HG03442 (cell line): Measurements from ENCODE around the gene RASSF1.

ENCODE experiments used
- ATAC-seq: cut with Tn5 transposase; IDR thresholded peaks from one replicate; pipeline ENCODE4 v1.9.1; 2021; ENCODE audit warnings: mild to moderate bottlenecking, moderate library complexity; ENCODE audit not compliant: unreplicated experiment

Gene RASSF1, protein sequence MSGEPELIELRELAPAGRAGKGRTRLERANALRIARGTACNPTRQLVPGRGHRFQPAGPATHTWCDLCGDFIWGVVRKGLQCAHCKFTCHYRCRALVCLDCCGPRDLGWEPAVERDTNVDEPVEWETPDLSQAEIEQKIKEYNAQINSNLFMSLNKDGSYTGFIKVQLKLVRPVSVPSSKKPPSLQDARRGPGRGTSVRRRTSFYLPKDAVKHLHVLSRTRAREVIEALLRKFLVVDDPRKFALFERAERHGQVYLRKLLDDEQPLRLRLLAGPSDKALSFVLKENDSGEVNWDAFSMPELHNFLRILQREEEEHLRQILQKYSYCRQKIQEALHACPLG

DNA sequence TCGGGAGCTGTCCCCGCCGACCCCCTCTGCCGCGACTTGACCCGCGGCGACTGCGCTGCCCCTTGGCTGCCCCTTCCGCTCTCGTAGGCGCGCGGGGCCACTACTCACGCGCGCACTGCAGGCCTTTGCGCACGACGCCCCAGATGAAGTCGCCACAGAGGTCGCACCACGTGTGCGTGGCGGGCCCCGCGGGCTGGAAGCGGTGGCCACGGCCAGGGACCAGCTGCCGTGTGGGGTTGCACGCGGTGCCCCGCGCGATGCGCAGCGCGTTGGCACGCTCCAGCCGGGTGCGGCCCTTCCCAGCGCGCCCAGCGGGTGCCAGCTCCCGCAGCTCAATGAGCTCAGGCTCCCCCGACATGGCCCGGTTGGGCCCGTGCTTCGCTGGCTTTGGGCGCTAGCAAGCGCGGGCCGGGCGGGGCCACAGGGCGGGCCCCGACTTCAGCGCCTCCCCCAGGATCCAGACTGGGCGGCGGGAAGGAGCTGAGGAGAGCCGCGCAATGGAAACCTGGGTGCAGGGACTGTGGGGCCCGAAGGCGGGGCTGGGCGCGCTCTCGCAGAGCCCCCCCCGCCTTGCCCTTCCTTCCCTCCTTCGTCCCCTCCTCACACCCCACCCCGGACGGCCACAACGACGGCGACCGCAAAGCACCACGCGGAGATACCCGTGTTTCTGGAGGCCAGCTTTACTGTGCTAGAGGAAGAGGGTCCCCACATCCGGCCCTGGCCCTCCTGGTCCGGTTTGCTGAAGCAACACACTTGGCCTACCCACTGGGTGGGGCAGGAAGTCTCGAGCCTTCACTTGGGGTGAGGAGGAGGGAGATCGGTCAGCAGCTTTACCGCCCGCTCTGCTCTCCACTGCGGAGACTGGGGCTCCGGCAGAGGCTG lies at the start of gene RASSF1:
Gene RASSF1 (minus strand): TSS at position 389 of the 882 bp plus-strand sequence. CDS start 31 bp downstream, at position 358.
- no peak for ATAC-seq

DNA sequence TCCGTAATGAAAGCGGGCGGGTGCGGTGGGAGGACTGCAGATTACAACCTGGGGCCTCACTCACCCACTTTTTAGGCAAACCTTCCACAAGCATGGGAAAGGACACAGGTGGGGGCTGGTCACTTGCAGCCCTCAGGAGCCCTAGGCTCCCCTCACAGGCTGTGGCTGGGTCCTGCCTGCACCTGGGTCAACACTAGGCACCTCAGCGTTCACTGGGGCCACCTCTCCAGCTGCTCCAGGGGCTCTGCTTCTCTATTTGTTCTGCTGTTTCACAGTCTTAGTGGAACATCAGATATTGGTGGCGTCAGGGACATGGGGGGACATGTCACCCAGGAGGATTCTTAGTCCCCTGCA lies 48.8 kb upstream of the RASSF1 start:
- no peak for ATAC-seq

DNA sequence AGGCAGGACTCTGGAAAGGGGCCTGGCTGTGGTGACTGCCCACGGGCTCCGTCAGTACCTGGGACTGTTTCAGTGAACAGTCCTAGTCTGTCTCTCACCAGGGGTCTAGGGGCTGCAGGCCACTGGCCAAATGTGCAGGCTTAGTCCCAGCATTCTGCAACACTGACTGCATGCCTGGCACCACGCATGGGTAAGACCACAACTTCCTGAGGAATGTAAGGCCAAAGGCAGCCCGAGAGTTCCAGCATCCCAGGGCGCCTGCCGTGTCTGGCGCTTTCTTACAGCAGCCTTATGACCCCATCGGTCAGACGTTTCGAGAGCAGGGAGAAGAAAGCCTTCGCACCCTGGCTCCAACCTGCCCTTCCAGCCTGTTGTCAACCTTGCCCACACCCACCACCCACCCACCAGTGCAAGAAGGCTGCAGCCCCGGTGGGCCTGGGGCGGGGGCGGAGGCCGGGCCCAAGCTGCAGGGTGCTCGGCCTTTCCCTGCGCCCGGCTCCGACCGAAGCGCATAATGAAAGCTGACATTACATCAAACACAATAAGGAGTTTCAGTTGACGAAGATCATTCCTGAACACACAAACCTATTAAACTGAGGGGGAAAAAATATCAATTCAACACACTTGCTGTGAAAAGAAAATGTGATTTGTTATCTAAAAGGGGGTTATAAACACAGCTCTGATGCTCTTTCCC lies 48.2 kb upstream of the RASSF1 start:
- ATAC-seq: no peak

DNA sequence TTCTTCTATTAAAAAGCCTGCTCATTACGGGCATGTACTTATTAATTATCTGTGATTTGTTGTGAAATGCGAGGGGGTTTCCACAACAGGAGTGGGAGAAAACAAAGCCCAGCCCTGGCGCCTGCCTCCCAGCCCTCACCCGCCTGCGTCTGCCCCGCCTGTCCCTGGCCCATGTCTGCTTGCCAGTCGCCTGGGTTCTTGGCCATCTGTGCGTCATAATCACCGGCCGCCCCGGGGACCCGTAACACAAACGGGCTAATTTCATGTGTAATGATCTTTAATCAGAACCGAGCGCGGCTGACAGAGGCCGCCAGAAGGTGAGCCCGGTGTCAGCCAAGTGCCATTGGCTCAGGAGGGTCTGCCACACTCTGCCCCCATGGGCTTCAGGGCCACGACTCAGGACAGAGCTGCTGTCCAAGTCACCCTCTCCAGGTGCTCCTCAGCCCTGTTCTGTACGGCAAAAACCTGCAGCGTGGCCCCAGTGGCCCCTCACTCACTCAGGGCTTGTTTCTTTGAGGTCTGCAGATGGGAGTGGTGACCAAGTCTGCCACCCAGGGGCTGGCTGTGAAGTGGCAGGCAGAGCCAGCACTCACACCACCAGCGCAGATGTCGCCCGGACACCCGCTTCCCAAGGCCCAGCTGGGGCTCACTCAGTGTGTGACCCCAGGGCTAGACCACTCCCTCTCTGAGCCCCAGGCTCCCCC lies 47.5 kb upstream of the RASSF1 start:
- no peak for ATAC-seq

DNA sequence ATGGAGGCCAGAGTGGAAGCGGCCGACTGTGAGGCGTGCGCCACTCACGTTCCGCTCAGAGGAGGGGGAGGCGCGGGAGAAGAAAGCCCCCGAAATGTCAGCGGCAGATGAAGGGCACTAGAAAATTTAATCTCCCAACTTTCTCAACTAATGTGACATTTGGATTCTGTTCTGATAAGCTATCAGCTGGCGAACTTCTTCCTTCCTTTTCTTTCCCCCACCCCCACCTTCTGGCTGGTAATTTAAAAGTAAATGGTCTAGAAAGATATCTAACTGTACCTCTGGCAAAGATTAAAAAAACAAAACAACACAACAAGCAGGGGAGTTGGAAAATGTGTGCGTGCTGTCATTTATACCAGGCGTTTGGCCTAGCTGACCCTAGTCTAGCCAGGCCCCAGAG lies 45.1 kb upstream of the RASSF1 start:
- no peak for ATAC-seq

DNA sequence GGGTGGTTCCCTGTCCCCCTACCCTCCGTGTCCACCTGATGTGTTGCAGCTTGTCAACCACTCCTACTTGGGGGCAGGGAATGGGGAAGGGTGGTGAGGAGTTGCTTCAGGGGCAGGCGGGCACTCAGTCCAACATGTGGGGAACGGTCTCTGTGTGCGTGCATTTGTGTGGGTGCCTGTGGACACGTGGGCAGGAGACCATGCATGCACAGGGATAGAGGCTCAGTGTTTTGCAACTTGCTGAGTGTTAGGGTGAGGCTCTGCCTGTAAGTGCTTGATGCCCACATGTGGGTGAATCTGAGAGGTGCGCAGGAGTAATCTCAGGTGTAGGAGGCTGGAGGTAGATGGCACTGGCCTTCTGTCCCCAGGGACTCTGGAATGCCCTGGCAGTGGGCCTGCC lies 43.1 kb upstream of the RASSF1 start:
- ATAC-seq: no peak

DNA sequence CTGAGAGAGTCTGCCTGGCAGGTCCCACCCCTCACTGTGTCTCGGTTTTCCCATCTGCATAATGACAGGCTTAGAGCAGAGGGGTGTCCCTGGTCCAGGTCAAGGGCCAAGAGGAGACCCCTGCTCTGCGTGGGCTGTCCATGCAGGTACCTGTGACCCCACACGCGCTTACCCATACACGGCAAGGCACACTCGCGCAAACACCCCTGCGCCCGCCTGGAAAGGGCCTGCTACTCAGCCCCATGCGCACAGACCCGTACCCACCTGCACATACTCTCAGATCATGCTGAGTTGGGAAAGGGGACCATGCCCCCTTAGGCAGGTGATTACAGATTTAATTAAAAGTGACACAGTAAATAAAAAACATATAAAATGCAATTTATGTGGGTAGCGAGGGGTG lies 42.1 kb upstream of the RASSF1 start:
- ATAC-seq: no peak

DNA sequence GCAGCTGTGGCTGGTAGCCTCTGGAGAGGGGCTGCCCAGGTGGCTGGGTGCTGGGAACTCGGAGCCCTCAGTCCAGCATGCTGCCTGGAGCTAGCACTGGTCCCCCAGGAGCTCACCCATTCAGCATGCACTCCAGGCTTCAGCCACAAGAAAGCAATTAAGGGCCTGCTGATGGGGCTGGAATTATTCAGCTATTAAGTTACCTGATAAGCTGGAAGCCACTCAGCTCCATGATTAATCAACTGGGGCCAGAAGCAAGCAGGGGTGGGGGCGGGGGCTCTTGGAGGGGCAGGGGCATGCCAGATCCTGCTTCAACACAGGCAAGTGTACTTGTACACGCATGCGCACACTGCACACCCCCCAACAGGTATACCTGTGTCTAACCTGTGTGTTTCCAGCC lies 40.7 kb upstream of the RASSF1 start:
- no peak for ATAC-seq

DNA sequence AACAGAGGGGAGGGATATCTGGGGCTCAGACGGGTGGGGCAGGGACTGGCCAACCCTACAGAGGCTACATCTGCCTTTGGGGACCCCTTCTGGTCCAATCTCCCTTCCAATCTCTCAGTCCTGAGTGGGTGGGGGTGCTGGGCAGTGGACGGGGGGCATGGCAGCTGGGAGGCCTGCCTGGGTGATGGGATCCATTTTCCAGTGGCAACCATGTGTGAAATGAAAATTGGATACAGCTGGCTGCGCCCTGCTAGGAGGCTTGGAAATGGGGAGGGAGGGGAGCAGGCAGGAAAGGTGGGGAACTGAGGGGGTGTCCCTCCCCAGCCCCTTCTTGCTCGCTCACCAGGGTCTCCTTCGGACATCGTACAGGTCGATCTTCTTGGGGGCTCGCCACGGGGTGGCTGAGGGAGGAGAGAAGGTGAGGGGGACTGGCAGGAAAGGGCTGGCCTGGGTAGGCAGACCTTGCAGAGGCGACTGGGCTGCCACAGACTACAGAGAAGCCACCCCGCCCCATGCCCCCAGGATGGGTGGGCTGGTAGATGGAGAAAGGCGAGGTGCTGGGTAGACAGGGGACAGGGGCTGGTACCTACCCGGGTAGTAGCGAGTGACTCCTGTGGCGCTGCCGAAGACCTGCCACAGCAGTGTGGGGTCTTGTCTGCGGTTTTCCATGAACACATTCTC lies 39.9 kb upstream of the RASSF1 start:
- no peak for ATAC-seq

DNA sequence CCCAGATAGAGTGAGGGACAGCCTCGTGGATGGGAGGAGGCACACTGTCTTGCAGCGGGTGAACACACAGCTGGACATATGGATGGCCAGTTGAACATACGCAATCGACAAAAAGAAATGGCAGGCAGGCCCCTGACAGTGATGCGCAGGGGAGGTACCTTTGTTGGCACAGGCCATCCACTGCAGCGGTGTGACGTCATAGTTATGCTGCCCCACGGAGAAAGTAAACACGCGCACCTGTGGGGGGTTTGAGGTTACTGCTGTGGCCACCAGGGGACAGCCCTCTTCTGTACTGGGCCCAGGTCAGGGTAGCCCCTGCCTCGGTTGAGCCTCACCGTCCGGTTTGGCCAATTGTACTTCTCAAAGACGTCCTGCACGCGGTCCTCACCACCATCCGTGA lies 38.1 kb upstream of the RASSF1 start:
- no peak for ATAC-seq

DNA sequence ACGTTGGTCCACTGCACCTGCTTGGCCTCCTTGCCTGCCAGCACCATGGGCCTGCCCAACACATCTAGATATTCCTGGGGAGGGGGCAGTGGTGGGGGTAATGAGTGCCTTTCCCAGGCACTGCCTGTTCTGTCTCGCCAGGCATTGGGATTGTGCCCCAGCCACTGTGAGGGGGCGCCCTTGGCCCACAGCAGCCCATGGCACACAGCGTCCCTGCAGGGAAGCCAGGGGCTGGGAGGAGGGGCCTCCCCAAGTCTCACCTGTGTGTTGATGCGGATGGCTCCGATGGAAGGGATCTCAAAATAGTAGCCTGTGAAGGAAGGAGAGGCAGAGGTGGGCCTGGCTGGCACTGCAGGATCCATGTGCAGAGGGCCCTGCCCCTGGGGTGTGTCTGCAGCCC lies 37.4 kb upstream of the RASSF1 start:
- ATAC-seq: no peak

DNA sequence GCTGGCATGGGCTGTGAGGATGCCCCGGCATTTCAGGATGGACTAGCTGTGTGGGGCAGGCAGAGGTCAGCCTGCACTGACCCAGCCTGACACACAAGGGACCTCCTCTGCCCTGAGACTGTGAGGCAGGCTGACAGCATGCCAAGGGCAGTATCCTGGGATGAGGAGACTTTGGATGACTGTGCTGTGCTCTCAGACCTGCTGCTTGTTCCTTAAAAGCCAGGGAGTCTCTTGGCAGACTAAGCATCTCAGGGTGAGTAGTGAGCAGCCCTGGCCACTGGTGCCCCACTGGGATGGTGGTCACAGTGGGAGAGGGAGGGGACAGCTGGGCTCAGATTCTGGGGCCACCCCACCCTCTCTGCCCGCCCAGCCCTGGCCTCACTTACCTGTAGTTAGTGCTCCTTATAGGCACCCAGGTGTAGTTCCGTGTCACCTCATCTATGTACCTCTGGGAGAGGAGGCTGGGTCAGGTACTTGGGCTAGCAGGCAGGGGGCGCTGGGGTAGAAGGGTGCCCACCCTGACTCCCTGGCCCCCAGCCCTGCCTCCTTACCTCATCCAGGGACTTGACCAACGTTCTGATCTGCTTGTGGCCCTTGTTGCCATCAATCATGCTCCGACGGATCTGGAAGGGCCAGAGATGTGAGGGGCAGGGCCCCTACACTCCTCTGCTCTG lies 34.8 kb upstream of the RASSF1 start:
- ATAC-seq: no peak

DNA sequence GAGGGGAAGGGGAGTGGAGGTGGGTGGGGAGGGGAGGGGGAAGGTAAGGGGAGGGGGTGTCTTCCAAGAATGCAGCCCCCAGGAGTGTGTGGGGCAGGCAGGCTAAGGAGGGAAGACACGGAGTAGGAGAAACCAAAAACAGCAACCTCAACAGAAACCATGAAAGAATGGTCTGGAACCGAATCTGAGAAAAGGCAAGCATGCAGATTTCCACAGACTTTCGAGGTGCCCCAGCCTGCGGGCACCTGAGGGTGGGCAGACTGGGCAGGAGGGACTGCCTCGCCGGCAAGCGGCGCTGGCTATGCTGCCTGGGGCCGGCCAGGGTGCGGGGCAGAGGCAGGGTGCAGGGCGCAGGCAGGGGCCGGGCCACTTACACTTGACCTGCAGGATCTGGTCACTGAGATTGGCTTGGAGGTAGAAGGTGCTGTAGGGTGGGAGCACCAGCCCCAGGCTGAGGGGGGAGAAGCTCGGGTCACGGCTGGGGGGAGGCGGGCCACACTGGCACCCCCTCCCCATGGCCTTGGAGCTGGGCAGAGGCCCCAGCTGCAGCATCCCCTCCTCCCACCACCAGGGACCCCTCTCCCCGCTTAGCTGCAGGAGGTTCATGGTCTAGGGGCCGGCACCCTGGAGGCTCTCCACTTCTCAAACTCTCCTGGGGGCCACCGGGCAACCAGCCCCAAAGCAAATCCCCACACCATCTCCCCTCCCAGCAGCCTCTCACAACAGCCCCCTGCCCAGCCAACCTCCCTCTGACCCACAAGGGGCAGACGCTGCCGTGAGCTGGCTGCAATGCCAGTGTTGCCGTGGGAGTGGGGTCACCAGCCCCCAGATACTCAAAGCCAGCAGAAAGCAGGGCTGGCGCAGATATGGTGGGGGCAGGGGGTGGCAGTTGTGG lies 34.0 kb upstream of the RASSF1 start:
- no peak for ATAC-seq

DNA sequence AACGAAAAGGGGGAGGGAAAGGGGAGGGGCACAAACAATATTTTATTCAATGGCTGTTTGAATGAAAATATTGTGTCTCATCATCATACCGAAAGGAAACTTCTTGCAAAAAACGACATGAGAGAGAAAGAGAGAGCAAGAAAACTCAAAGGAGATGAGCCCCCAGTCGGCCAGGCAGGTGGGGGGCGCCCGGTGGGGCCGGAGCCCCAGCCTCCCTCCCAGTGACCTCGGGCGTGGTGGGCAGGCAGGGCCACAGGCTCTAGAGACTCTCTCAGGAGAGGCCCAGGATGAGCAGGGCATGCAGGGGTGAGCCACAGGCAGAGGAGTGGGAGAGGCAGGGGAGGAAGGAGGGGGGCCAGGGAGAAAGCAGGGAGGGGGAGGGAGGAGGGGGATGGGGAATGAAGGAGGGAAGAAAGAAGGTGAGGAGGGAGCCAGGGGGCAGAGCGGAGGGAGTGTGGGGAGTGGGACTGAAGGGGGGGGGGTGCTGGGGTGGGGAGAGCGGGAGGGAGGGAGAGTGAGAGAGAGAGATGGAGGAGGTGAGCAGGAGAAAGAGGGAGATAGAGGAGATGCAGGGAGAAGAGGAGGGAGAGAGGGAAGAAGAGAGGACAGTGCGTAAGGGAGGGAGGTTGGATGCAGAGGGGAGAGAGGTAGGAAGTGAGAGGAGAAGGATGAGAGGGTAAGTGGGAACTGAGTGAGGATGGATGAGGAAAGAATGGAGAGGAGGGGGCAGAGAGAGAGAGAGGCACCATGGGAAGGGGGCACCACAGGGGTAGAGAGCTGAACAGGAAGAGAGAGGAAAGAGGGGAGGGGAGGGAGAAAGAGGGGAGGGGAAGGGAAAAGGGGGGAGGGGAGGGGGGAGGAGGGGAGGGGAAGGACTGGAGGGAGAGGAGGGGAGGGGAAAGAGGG lies 32.8 kb upstream of the RASSF1 start:
- no peak for ATAC-seq

DNA sequence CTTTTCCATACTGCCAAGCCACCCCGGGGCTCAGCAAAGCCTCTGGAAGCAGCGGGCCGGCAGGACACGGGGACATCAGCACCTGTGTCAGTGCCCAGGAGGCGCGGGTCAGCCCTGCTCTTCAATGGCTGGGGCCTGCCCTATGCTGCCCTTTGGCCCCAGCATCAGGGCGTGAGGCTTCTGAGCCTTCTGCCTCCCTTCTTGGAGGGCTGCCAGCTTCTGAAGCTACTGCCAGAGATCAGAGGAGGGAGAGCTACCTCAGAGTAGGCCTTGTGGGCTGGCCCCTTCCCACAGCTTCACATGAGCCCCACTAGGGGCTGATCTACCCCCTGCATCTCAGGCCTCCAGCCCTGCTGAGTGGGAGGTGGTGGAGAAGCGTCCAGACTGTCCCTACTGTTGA lies 31.7 kb upstream of the RASSF1 start:
- no peak for ATAC-seq

DNA sequence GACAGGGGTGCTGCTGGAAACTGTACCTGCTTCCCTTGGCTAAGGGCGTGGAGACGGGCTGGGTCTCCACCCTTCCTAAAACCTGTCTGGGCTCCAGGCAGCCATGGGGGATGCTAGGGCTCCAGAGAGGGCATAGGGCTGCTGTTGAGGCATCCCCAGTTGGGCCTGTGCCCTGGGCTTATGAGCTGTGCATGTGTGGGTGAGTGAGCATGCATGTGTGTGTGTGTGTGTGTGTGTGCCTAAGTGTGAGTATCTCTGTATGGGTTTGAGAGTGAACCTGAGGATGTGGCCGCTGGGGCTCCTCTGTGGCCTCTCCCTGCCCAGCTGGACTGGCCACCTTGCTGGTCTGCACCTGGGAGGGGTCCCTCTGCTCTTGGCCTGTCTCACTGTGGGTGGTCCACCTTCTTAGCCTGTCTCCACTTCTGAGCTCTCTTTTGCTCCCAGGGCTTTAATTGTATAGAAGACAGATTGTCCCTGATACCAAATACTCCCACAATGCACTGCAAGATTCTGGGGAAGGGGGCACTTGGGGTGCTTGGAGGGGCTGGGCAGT lies 30.6 kb upstream of the RASSF1 start:
- ATAC-seq: no peak

DNA sequence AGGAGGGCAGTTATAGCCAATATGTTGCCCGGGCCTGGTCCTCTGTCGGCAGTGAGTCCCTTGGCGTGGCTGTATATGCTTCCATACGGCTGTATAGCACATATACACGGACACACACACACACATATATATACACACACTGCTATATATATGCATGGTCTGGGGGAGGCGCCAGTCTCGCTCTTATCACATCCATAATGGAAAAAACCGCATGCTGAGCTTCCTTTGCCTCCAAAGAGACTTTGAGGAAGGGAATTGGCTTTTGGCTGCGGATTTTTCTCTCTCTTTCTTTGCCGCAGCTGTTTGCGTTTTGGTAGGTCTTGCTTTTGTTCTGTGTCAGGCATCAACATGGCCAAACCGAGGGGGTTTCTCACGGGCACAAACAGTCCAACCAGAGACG lies 30.0 kb upstream of the RASSF1 start:
- no peak for ATAC-seq
